SIG-M5 treated with dmso at 0.1 percent for 504 hours (cell line): ENCODE measurements around the gene RSRC1.
A peak's percentile ranks its signal among the peaks of the same experiment; 100 is the strongest.

Experiments
- DNase-seq: peaks from one replicate; lab custom pipeline; 2025; ENCODE audit not compliant: unreplicated experiment; lab: John Stamatoyannopoulos, UW

The RSRC1 gene

DNA sequence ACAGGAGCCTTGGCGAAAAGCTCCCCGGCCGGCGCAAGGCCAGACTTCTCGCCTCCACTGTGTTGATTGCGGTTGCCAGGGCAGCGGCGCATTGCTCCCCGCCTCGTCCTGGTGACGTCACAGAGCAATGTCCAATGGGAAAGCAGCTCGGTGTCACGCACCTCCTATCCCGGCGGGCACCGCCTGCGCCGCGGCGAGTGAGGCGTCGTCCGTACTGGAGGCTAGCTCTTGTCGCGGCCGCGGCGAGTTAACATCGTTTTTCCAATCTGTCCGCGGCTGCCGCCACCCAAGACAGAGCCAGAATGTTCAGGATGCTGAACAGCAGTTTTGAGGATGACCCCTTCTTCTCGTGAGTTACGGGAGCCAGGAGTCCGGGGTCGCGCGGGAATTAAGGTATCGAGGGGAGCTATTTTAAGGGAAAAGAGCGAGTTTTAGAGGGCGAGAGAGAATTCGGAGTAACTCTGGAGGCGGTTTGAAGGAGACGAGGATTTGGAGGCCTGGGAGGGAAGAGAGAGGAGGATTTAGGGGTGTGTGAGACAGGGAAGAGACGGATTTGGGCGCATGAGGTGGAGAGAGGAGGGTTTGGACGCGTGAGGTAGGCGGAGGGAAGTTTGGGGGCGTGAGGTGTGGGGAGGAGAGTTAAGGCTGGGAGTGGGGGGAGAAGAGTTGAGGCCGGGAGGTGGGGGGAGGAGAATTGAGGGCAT lies 461.3 kb downstream of the RSRC1 start, which contains the start of gene MLF1:
Gene MLF1, plus strand, starts transcription at position 196 of the 704 bp plus-strand sequence. Its CDS starts 107 bp downstream, at position 303.
- DNase-seq = peak; percentile 70

DNA sequence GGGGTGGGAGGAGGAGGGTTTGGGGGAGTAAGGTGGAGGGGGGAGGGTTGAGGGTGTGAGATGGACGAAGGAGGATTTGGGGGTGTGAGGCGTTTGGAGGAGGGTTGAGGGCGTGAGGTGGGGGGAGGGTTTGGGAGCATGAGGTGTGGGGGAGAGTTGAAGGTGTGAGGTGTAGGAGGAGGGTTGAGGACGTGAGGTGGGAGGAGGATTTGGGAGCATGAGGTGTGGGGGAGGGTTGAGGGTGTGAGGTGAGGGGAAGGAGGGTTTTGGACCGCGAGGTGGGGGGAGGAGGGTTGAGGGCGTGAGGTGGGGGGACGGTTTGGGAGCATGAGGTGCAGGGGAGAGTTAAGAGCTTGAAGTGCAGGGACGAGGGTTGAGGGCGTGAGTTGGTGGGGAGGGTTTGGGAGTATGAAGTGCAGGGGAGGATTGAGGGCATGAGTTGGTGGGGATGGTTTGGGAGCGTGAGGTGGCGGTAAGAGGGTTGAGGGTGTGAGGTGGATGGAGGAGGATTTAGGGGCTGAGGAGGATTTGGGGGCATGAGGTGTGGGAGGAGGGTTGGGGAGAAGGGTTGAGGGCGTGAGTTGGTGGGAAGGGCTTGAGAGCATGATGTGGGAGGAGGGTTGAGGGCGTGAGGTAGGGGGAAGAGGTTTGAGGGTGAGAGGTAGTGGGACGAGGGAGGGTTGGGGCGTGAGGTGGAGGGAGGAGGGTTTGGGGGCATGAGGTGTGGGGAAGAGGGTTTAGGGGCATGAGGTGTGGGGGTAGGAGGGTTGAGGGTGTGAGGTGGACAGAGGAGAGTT lies 462.3 kb downstream of the RSRC1 start:
- no peak for DNase-seq

DNA sequence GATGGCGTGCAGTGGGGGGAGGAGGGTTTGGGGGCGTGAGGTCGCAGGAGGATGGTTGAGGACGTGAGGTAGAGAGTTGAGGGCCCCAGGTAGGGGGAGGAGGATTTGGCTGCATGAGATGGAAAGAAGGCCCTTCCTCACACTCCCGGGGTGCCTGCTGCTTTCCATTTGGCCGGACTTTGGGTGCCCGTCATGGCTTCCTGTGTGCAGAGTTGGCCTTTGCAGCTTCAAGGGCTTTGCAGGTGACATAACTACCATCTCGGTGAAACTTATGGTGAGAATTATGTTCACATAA lies 462.8 kb downstream of the RSRC1 start:
- no peak for DNase-seq

DNA sequence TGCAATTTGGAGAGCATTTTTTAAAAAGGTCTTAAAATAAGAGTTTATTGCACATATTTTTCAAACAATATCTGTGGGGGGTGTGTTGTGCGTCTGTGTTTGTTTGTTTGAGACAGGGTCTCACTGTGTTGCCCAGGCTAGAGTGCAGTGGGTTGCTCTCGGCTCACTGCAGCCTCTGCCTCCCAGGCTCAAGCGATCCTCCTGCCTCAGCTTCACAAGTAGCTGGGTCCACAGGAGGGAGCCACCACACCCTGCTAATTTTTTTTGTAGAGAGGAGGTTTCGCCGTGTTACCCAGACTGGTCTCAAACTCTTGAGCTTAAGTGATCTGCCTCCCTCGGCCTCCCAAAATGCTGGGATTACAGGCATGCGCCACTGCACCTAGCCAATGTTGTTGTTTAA lies 463.8 kb downstream of the RSRC1 start:
- DNase-seq = no peak

DNA sequence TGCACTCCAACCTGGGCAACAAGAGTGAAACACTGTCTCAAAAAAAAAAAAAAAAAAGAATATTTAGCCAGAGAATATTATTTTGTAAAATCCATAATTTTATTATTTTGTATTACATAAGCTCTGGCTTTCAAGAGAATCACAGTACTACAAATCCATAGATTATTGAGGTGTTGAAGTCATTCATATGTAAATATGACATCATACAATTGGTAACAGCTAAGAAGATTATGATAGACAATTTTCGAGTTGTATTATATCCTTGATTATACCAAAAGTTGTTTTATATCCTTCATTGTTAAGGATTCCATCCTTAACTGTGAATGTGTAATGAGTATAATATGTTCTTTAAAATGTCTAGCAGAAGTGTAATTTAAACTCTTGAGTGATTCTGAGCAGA lies 464.8 kb downstream of the RSRC1 start:
- DNase-seq = no peak

DNA sequence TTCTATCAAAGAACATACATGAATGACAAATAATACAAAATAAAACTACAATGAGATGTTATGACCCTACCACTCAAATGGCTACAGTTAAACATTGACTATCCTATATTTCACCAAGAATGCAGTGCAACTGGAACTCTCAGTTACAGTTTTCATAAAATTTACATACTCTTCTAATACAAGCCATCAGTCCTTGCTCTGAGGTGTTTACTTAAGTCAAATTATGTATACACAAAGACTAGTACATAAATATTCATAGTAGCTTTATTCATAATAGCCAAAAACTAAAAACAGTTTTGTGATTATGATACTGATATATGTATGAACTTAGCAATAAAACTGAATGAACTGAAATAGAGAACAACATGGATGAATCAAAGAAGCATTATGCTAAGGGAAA lies 480.3 kb downstream of the RSRC1 start:
- DNase-seq = no peak
